GM12878 (cell line): Measurements from ENCODE around the gene MKNK1. TPM values are rescaled to one million over a fixed set of nuclear protein-coding genes. Genes with fewer than 3 reads are reported as not detected.

Experiments used
- ATAC-seq: fragments of 200-7000 bp; cut with Tn5 transposase; 3 replicates; pipeline ENCODE4 v1.9.1; 2020; ENCODE audit warnings: mild to moderate bottlenecking, moderate library complexity
- BruUV-seq: library from RNA; stranded (reverse); fragments of 400-500 nt; replicated peaks from 2 replicates; lab custom pipeline; 2021; lab: Mats Ljungman, UMichigan
- CTCF ChIA-PET: fragments of 300-600 bp; sonication (Branson Sonifier 250); formaldehyde crosslinking; extraction: SDS; loops from one replicate; lab custom pipeline; 2021; ENCODE audit warnings: inconsistent platforms; lab: Yijun Ruan, JAX
- POLR2A ChIA-PET: fragments of 350-600 bp; formaldehyde crosslinking; extraction: SDS; loops from one replicate; lab custom pipeline; 2021; ENCODE audit warnings: inconsistent platforms; lab: Charles Lee
- RAD21 ChIA-PET: fragments of 300-600 bp; sonication (Branson Sonifier 250); formaldehyde crosslinking; loops from one replicate; lab custom pipeline; 2023; ENCODE audit warnings: antibody characterized with exemption; ENCODE audit not compliant: unreplicated experiment; lab: Charles Lee
- SMC1A ChIA-PET: fragments of 300-600 bp; sonication (Branson Sonifier 250); formaldehyde crosslinking; loops from one replicate; lab custom pipeline; 2023; ENCODE audit not compliant: unreplicated experiment, uncharacterized antibody; lab: Charles Lee
- DNase-seq: peaks from one replicate; pipeline ENCODE4 v3.0.0-alpha.2; 2011; ENCODE audit warnings: low read depth, low spot score
- FAIRE-seq: peaks from 3 replicates; lab custom pipeline; 2011; peaks lifted over from hg19 to GRCh38; lab: Jason Lieb, UNC
- H2AFZ ChIP-seq: 2 replicates; pipeline ENCODE4 v1.6.0; 2011; ENCODE audit warnings: low read depth, low read length, control low read depth; ENCODE audit not compliant: control insufficient read depth
- H3K27ac ChIP-seq: 2 replicates; pipeline ENCODE4 v1.5.1; 2011; ENCODE audit warnings: control low read depth; ENCODE audit not compliant: control insufficient read depth, insufficient read depth
- H3K27me3 ChIP-seq, 2 experiments: replicated peaks in 1 of 2; 2 replicates each; pipeline versions ENCODE4 v1.6.0 to v1.6.1; 2011; ENCODE audit warnings: low read length in 1 of 2; ENCODE audit not compliant: control insufficient read depth in 2 of 2, insufficient read depth in 2 of 2
- H3K36me3 ChIP-seq, 2 experiments: 2 replicates each; pipeline ENCODE4 v1.5.1; 2011; ENCODE audit warnings: low read length in 1 of 2; ENCODE audit not compliant: control insufficient read depth in 2 of 2, insufficient read depth in 2 of 2
- H3K4me1 ChIP-seq: 2 replicates; pipeline ENCODE4 v1.6.1; 2011; ENCODE audit warnings: mild to moderate bottlenecking, low read length, moderate library complexity, mixed read lengths; ENCODE audit not compliant: control insufficient read depth, insufficient read depth
- H3K4me2 ChIP-seq: 2 replicates; pipeline ENCODE4 v1.6.0; 2011; ENCODE audit warnings: control low read depth; ENCODE audit not compliant: control insufficient read depth, insufficient read depth
- H3K4me3 ChIP-seq: fragments of 200-600 bp; sonication (generic); 2 replicates; pipeline ENCODE4 v1.5.1; 2016
- H3K79me2 ChIP-seq: 2 replicates; pipeline ENCODE4 v1.6.0; 2011; ENCODE audit warnings: low read length; ENCODE audit not compliant: control insufficient read depth, insufficient read depth
- H3K9ac ChIP-seq: 2 replicates; pipeline ENCODE4 v1.8.0; 2011; ENCODE audit warnings: low read length, control low read depth, mixed read lengths; ENCODE audit not compliant: control insufficient read depth, insufficient read depth
- H3K9me3 ChIP-seq: replicated peaks from 3 replicates; pipeline ENCODE4 v1.5.1; 2011; ENCODE audit warnings: mild to moderate bottlenecking, low read length; ENCODE audit not compliant: control insufficient read depth, insufficient read depth
- H4K20me1 ChIP-seq: 2 replicates; pipeline ENCODE4 v1.6.0; 2011; ENCODE audit not compliant: control insufficient read depth, insufficient read depth
- BCL11A ChIP-seq: IDR thresholded peaks from 2 replicates; pipeline ENCODE4 v1.6.1; 2011; ENCODE audit warnings: low read depth, low read length
- CBFB ChIP-seq: IDR thresholded peaks from 2 replicates; pipeline ENCODE4 v1.6.1; 2016; ENCODE audit warnings: antibody characterized with exemption, low read depth
- CHD2 ChIP-seq: IDR thresholded peaks from 2 replicates; pipeline ENCODE4 v1.6.1; 2011; ENCODE audit warnings: low read depth, low read length, improper control_type of control experiment, borderline replicate concordance
- EP300 ChIP-seq, 2 experiments: fragments of 150-350 bp in 1 of 2; IDR thresholded peaks; 2 replicates each; pipeline ENCODE4 v1.6.1; 2011 to 2012; ENCODE audit warnings: low read depth in 2 of 2, low read length in 2 of 2, borderline replicate concordance in 1 of 2, improper control_type of control experiment in 1 of 2, inconsistent platforms in 1 of 2; ENCODE audit not compliant: control insufficient read depth in 1 of 2
- ETV6 ChIP-seq, 2 experiments: fragments of 450-650 bp in 1 of 2; IDR thresholded peaks in 1 of 2; conservative IDR thresholded peaks in 1 of 2; 2 replicates each; pipeline ENCODE4 v1.6.1; 2014; ENCODE audit warnings: antibody characterized with exemption in 1 of 2, borderline replicate concordance in 1 of 2, low read depth in 1 of 2, mild to moderate bottlenecking in 1 of 2, moderate library complexity in 1 of 2
- HDAC2 ChIP-seq: fragments of 200-600 bp; sonication (generic); IDR thresholded peaks from 2 replicates; pipeline ENCODE4 v1.6.1; 2017
- IRF5 ChIP-seq: fragments of 450-650 bp; IDR thresholded peaks from 2 replicates; pipeline ENCODE4 v1.6.1; 2017; ENCODE audit warnings: borderline replicate concordance
- MTA2 ChIP-seq: fragments of 450-650 bp; IDR thresholded peaks from 2 replicates; pipeline ENCODE4 v1.6.1; 2016; ENCODE audit warnings: low read depth, mild to moderate bottlenecking, moderate library complexity
- RCOR1 ChIP-seq: conservative IDR thresholded peaks from 2 replicates; pipeline ENCODE4 v1.6.1; 2012; ENCODE audit warnings: low read depth, low read length, improper control_type of control experiment
- SP1 ChIP-seq: IDR thresholded peaks from one replicate; pipeline ENCODE4 v1.6.1; 2011; ENCODE audit warnings: low read depth, low read length
- ZZZ3 ChIP-seq: IDR thresholded peaks from 2 replicates; pipeline ENCODE4 v1.6.1; 2011; ENCODE audit warnings: low read depth; ENCODE audit not compliant: control insufficient read depth, insufficient read length
- WGBS: methylation state at CpG from one replicate; pipeline ENCODE4 v1.1.6; 2016; ENCODE audit warnings: low lambda C conversion rate; ENCODE audit not compliant: insufficient replicate concordance, insufficient coverage; ENCODE audit errors: missing lambda C conversion rate; 5-methylcytosine and 5-hydroxymethylcytosine counted together
- in situ Hi-C: fragments of 300-500 bp; cut with MboI; formaldehyde crosslinking; loops from 9 replicates; pipeline ENCODE4 v1.14.3; 2018; ENCODE audit warnings: mixed read lengths
- intact Hi-C: fragments of 100-400 bp; cut with micrococcal nuclease; formaldehyde crosslinking; loops from one replicate; pipeline ENCODE4 v1.14.2; 2022; ENCODE audit not compliant: unreplicated experiment
- polyA plus RNA-seq, 11 experiments: library from polyadenylated mRNA; depleted of rRNA in 4 of 11; unstranded in 6 of 11; stranded (reverse) in 5 of 11; fragments of >200 nt; fragmentation: Nextera tagmentation in 4 of 11; fragmentation: Illumina TruSeq in 1 of 11; extraction: Ambion mirVana in 4 of 11; extraction: Trizol in 1 of 11; gene quantifications; 1 replicate in 1 of 11; 2 replicates in 10 of 11; pipeline versions ENCODE4 v1.2.1 to v1.2.3, GENCODE V29; 2011 to 2016; ENCODE audit warnings: inconsistent platforms in 2 of 11, missing spikeins in 2 of 11, low read depth in 1 of 11
- total RNA-seq, 4 experiments: library from RNA; depleted of rRNA in 3 of 4; stranded (reverse); fragments of >200 nt in 3 of 4; fragmentation: Illumina TruSeq in 1 of 4; extraction: Trizol in 1 of 4; gene quantifications; 2 replicates each; pipeline versions ENCODE4 v1.2.1 to v1.2.3, GENCODE V29; 2013 to 2021
- TF ChIP-seq, protein P1 (sequence below): IDR thresholded peaks from 2 replicates; pipeline ENCODE4 v1.6.1; 2011; ENCODE audit warnings: borderline replicate concordance, low read depth, mild to moderate bottlenecking, moderate library complexity, low read length; ENCODE audit not compliant: insufficient read depth, poor library complexity, severe bottlenecking

The MKNK1 gene
- total and polyA plus RNA-seq, 10 of the 15 experiments (the other 5 are each of a cell fraction or from before 2014, with no cell fraction given) = 13.7 to 29.9 (median 26.5) TPM

DNA sequence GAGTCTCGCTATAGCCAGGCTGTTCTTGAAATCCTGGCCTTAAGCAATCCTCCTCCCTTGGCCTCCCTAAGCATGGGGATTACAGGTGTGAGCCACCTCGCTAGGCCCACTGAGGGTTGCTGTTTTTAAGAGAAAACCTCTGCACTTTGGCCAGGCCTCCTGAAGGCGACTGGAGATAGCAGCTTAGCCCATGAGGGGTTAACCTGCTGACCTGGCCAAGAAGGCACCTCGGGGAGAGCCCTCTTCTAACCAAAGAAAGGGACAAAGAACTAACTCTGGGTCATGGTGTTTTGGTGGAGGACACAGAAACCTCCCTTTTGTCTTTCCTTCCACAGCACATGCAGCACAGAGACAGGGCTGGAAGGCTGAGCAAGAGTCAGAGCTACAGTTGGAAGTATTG is 35.0 kb downstream of the MKNK1 start (continued):
- no peak for TF ChIP-seq ETV6 (conservative IDR thresholded peaks at IDR 0.05 in 1 of 2, IDR thresholded peaks at IDR 0.05 in 1 of 2; ENCODE audit: borderline replicate concordance in 1 of 2, low read depth in 1 of 2)
- TF ChIP-seq SP1 = no peak

DNA sequence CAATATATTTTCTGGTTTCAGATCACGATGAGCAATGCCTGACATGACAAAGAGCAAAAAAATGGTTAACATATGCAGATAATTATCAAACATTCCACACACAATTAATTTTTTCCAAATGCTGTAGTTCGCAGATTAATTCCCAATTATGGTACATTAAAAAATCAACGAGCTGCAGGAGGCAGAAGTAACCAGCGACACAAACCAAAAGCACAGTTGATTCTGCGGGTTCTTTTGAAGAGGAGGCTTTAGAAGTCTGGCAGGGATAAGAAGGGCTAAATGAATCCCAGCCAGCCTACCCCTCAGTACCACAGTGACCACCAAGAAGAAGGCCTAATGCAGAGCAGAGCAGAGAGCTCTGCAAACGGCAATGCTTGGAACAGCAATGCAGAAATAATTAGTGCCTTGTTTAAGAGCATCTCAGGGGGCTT is 35.6 kb downstream of the MKNK1 start:
- Histone ChIP-seq H3K79me2 (no peaks in the 10 kb centered on the region), H2AFZ (no peak overlapping the region), H3K4me3 (no peak overlapping the region), H3K36me3 (peaks cover 0 to 3% of the 10 kb centered on the region in 2 experiments; a peak in 1 of 4 replicates), H3K27ac (no peak overlapping the region), H4K20me1 (no peaks in the 10 kb centered on the region), H3K9ac (no peak overlapping the region), H3K9me3 (no peaks in the 10 kb centered on the region), H3K4me2 (no peak overlapping the region), H3K4me1 (no peaks in the 10 kb centered on the region), H3K27me3 (no peaks in the 10 kb centered on the region)
- in situ Hi-C loops = no loop called here
- SMC1A ChIA-PET = interaction anchor here (1.4 kb wide), 1 partner anchor 26 kb away, joined by 3 read pairs; no protein-coding TSS in a partner anchor
- no TSS peak for BruUV-seq
- RAD21 ChIA-PET = no interaction called here
- 96% methylated on average over 6 of the region's 6 CpGs for WGBS
- TF ChIP-seq CHD2 = no peak
- TF ChIP-seq MTA2 = no peak
- no peak for TF ChIP-seq RCOR1
- TF ChIP-seq, protein P1, sequence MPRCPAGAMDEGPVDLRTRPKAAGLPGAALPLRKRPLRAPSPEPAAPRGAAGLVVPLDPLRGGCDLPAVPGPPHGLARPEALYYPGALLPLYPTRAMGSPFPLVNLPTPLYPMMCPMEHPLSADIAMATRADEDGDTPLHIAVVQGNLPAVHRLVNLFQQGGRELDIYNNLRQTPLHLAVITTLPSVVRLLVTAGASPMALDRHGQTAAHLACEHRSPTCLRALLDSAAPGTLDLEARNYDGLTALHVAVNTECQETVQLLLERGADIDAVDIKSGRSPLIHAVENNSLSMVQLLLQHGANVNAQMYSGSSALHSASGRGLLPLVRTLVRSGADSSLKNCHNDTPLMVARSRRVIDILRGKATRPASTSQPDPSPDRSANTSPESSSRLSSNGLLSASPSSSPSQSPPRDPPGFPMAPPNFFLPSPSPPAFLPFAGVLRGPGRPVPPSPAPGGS = no peak
- no peak for TF ChIP-seq ETV6 (conservative IDR thresholded peaks at IDR 0.05 in 1 of 2, IDR thresholded peaks at IDR 0.05 in 1 of 2; ENCODE audit: borderline replicate concordance in 1 of 2, low read depth in 1 of 2)
- no peak for TF ChIP-seq IRF5
- no peak for TF ChIP-seq ZZZ3
- TF ChIP-seq BCL11A = no peak
- no peak for TF ChIP-seq HDAC2
- TF ChIP-seq CBFB = no peak
- no peak for TF ChIP-seq EP300 (IDR thresholded peaks at IDR 0.05; ENCODE audit: borderline replicate concordance in 1 of 2, control insufficient read depth in 1 of 2, low read depth in 2 of 2, low read length in 2 of 2)
- intact Hi-C loops = no loop called here
- POLR2A ChIA-PET = no interaction called here
- no peak for ATAC-seq
- no peak for DNase-seq
- no peak for FAIRE-seq
- CTCF ChIA-PET = no interaction called here
